Mesothelial cell of epicardium (in vitro differentiated cells): ENCODE data around the gene DSC1. TPM values are rescaled to one million over a fixed set of nuclear protein-coding genes. Genes with fewer than 3 reads are reported as not detected.
A peak's percentile ranks its signal among the peaks of the same experiment; 100 is the strongest.

Experiments
- DNase-seq, 2 experiments: peaks; one replicate each; pipeline ENCODE4 v3.0.0; 2021; ENCODE audit warnings: low spot score in 2 of 2; ENCODE audit not compliant: unreplicated experiment in 2 of 2
- H3K27ac Mint-ChIP-seq: 2 replicates; pipeline ENCODE4 v1.8.0; 2021; ENCODE audit warnings: mixed read lengths
- H3K27me3 Mint-ChIP-seq: 2 replicates; pipeline ENCODE4 v1.8.0; 2021; ENCODE audit warnings: low read depth, mixed read lengths
- H3K36me3 Mint-ChIP-seq: 2 replicates; pipeline ENCODE4 v1.8.0; 2021; ENCODE audit warnings: mixed read lengths
- H3K4me1 Mint-ChIP-seq: 2 replicates; pipeline ENCODE4 v1.8.0; 2021; ENCODE audit warnings: mixed read lengths
- H3K4me3 Mint-ChIP-seq: 2 replicates; pipeline ENCODE4 v1.8.0; 2021; ENCODE audit warnings: mild to moderate bottlenecking, moderate library complexity, mixed read lengths
- H3K9me3 Mint-ChIP-seq: 2 replicates; pipeline ENCODE4 v1.8.0; 2021; ENCODE audit warnings: mixed read lengths
- CTCF ChIP-seq: fragments of 200-600 bp; sonication (generic); IDR thresholded peaks from one replicate; pipeline ENCODE4 v1.5.0; 2021; ENCODE audit warnings: antibody characterized with exemption; ENCODE audit not compliant: unreplicated experiment
- total RNA-seq: library from RNA; stranded (reverse); gene quantifications from 3 replicates; pipeline ENCODE4 v1.2.1, GENCODE V29; 2021

DSC1 gene
- total RNA-seq, 1 donor from 2014 or later = 0.36 TPM

DNA sequence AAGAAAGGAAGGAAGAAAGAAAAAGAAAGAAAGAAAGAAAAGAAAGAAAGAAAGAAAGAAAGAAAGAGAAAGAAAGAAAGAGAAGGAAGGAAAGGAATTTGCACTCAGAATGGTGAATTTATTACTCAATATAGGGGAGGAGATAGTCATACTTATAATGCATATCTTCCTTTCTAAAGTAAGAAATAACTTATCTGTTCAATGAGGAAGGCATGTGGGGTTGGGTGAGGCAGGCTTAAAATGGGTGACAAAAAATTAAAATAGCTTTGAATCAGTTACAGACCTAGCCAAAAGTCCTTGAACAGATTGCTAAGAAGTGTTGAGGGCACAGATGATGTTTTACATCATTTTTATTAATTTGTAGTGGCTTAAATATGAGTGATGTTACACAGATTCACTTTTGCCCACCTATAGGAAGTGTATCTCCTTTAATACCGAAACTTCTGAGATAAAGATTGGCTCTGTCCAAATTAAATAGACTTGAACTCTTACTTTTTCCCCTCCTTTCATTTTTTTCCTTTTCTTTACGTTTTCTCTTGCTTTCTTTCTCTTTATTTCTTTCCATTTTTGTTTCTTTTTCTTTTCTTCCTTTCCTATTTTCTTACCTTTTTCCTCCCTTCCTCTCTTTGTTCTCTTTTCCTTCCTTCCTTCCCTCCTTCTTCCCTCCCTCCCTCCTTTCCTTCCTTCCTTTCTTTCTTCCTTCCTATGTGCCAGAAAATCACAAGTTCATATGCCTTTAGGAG is 45.6 kb downstream of the DSC1 start:
- H3K27me3 Mint-ChIP-seq = no peaks in the 10 kb centered on the region
- no peak overlapping the region for H3K27ac Mint-ChIP-seq
- no peak for DNase-seq

GRCh38 chr18:31112804-31113203 is 49.9 kb downstream of the DSC1 start:
- no peak for TF ChIP-seq CTCF
- H3K9me3 Mint-ChIP-seq = no peaks in the 10 kb centered on the region
- no peak overlapping the region for H3K4me3 Mint-ChIP-seq
- H3K27ac Mint-ChIP-seq = no peak overlapping the region
- H3K36me3 Mint-ChIP-seq = no peaks in the 10 kb centered on the region
- H3K4me1 Mint-ChIP-seq = no peaks in the 10 kb centered on the region
- DNase-seq = no peak
- H3K27me3 Mint-ChIP-seq = no peaks in the 10 kb centered on the region

More for the DNA sequence above, 45.6 kb downstream of the DSC1 start:
- H3K4me1 Mint-ChIP-seq = no peaks in the 10 kb centered on the region
- TF ChIP-seq CTCF = no peak
- no peak overlapping the region for H3K4me3 Mint-ChIP-seq
- H3K9me3 Mint-ChIP-seq = no peaks in the 10 kb centered on the region
- no peaks in the 10 kb centered on the region for H3K36me3 Mint-ChIP-seq

DNA sequence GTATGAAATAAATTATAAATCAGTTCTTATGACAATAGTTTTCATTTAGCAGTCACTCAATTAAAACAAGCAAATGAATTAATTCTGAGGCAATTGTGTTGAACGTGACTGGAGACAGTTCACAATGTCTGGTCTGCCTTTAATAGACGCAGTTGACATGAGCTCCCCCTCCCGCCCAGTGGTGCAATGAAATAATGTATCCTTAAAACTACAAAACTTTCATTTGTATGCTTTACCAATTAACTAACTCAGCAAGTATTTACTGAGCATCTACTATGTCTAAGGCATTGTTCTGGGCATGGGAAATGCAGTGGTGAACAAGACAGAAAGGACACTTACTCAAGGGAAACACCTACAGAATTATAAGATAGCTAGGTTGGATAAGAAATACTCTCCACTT is 56.9 kb downstream of the DSC1 start:
- Mint-ChIP-seq H3K4me1 (peaks cover 26% of the 10 kb centered on the region), H3K27me3 (no peaks in the 10 kb centered on the region), H3K9me3 (no peaks in the 10 kb centered on the region), H3K4me3 (no peak overlapping the region), H3K36me3 (no peaks in the 10 kb centered on the region), H3K27ac (no peak overlapping the region)
- TF ChIP-seq CTCF = no peak
- DNase-seq = no peak

DNA sequence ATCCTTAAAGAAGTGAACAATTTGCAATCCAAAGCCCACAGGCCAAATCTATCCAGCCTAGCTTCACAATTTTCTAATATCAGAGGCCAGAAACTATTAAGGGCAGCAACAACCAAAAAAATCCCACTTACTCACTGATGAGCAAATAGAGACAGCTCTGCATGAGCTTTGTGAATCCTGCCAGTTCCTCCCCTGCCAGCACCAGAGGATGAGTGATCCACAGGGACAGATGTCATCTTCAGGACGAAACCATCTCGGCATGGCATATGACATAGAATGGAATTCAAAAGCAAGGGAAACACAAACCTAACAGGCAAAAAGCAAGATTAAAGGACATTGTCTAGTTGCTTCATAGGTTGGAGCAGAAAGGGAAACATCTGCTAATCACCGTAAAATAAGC is 58.2 kb downstream of the DSC1 start:
- Mint-ChIP-seq H3K36me3 (no peaks in the 10 kb centered on the region), H3K4me1 (peaks cover 36% of the 10 kb centered on the region), H3K9me3 (no peaks in the 10 kb centered on the region), H3K4me3 (no peak overlapping the region), H3K27me3 (no peaks in the 10 kb centered on the region), H3K27ac (peak overlapping the region; percentile 10)
- no peak for DNase-seq
- no peak for TF ChIP-seq CTCF

DNA sequence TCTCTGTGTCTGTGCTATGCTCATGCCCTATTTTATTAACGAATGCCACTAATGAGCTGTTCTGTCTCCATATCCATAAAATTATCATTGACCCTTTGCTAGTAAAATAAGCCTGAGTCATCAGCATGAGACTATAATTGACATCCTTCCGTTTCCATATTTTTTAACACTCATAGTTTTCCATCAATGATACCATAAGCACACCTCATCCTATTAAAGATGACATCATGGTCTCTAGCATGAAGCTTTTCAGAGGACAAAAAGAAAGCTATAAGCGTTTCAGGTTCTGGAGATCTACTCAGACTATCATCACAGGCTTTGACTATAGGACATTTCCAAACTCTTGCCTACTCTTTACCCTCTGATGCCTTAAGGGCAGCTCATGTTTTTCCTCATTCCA is 59.2 kb downstream of the DSC1 start:
- H3K27ac Mint-ChIP-seq = peak overlapping the region; percentile 75
- no peak for DNase-seq
- no peaks in the 10 kb centered on the region for H3K27me3 Mint-ChIP-seq
- H3K4me1 Mint-ChIP-seq = peaks cover 45% of the 10 kb centered on the region
- H3K9me3 Mint-ChIP-seq = no peaks in the 10 kb centered on the region
- peak overlapping the region; percentile 0 for H3K4me3 Mint-ChIP-seq
- TF ChIP-seq CTCF = no peak
- H3K36me3 Mint-ChIP-seq = no peaks in the 10 kb centered on the region
